ENCODE results near the gene GABARAPL1. TPM values are rescaled to one million over a fixed set of nuclear protein-coding genes. Genes with fewer than 3 reads are reported as not detected.

The GABARAPL1 gene
- total and polyA plus RNA-seq, 8 donors = 28.4 to 133 (median 100) TPM

DNA sequence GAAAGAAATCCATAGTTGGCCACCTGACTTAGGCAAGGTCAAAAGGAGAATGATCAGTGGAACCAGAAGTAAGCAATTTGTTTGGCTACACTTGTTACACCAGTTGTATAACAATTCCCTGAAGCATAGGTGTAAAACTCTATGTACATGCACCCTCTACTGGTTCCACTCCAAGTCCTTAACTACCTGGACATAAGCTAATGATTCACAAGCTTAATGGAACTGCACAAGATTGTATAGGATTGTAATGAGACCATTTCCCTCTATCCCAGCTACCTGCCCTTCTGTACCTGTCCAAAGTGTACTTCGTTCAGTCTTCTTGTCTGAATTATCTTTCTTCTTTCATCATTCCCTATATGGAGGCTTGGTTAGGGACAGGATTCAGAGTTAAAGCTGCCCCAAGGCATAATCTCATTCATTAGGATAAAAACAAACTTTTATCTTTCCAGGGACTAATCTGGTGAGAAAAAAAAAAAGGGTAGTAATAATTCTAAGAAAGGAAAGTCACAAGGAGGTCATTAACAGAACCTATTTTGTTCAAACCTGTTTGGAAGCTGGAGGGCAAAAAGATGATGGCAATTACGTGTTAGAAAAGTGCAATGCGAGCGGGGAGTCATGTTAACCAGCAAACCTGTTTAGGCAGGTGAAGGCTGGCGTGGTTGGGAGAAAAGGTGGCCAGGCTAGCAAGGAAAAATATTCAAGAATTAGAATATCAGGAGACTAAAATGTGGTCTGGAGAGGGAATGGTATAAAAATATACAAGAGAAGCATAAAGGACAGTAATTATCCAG, 36.6 kb upstream of the GABARAPL1 start:
- peak in 1 of 2 donors; percentile 37 for DNase-seq
- no peak overlapping the region for H3K4me3 ChIP-seq
- intact Hi-C loops (cut with DNase I; ENCODE audit: low total_unique reads) = no loop called here
- H3K27me3 ChIP-seq = no peaks in the 10 kb centered on the region
- no peaks in the 10 kb centered on the region for H3K4me1 ChIP-seq
- 66 to 76% (median 74%) methylated on average over 5 of the region's 5 CpGs for WGBS, 5 donors
- no peaks in the 10 kb centered on the region for H3K9me3 ChIP-seq
- H3K36me3 ChIP-seq = no peaks in the 10 kb centered on the region
- no peak for TF ChIP-seq POLR2AphosphoS5 (IDR thresholded peaks at IDR 0.05)
- no peak overlapping the region for H3K27ac ChIP-seq

DNA sequence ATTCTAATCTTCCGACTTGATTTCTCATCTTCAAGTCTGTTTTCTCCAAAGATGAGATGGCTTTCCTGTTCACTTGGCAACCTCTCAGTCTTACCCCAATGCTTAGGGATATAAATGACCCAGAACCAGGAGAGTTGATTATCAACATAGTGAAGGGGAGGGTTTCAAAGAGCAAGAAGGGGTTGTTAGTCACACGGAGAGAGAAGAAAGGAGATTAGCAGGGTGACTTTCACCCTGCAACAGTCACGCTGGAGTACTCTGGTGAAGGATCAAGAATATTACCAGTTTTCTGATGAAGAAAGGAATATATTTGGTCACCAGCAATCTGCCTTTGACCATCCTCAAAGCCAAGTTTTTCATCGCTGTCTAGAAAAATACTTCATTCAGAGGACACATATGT, 33.9 kb upstream of the GABARAPL1 start, which contains the start of gene TMEM52B:
TMEM52B (plus strand) TSS at position 212 of the 400 bp plus-strand sequence. CDS start 543 bp downstream, outside the sequence.
- H3K4me1 ChIP-seq = peaks cover 0 to 3% (median 0%) of the 10 kb centered on the region in 4 donors
- H3K4me3 ChIP-seq = no peak within 1 kb of the TSS
- no peak within 1 kb of the TSS for H3K27ac ChIP-seq
- intact Hi-C loops (cut with DNase I; ENCODE audit: low total_unique reads) = no loop called here
- 60 to 68% (median 63%) methylated on average over 4 of the region's 4 CpGs for WGBS, 5 donors
- no peaks in the 10 kb centered on the region for H3K36me3 ChIP-seq
- H3K9me3 ChIP-seq = no peaks in the 10 kb centered on the region
- TF ChIP-seq EP300 (IDR thresholded peaks at IDR 0.05) = no peak
- DNase-seq = no peak
- H3K27me3 ChIP-seq = no peaks in the 10 kb centered on the region

GRCh38 chr12:10179776-10180181, 32.9 kb upstream of the GABARAPL1 start:
- Histone ChIP-seq H3K27me3 (no peaks in the 10 kb centered on the region), H3K36me3 (no peaks in the 10 kb centered on the region), H3K4me3 (no peak overlapping the region), H3K4me1 (peaks cover 0 to 12% (median 0%) of the 10 kb centered on the region in 4 donors), H3K9me3 (no peaks in the 10 kb centered on the region), H3K27ac (no peak overlapping the region)
- 51 to 78% (median 61%) methylated on average over 5 of the region's 5 CpGs for WGBS, 5 donors
- TF ChIP-seq EP300 (IDR thresholded peaks at IDR 0.05) (no peak), POLR2AphosphoS5 (IDR thresholded peaks at IDR 0.05) (no peak), POLR2A (IDR thresholded peaks at IDR 0.05) (no peak)
- TF ChIP-seq, protein P1, sequence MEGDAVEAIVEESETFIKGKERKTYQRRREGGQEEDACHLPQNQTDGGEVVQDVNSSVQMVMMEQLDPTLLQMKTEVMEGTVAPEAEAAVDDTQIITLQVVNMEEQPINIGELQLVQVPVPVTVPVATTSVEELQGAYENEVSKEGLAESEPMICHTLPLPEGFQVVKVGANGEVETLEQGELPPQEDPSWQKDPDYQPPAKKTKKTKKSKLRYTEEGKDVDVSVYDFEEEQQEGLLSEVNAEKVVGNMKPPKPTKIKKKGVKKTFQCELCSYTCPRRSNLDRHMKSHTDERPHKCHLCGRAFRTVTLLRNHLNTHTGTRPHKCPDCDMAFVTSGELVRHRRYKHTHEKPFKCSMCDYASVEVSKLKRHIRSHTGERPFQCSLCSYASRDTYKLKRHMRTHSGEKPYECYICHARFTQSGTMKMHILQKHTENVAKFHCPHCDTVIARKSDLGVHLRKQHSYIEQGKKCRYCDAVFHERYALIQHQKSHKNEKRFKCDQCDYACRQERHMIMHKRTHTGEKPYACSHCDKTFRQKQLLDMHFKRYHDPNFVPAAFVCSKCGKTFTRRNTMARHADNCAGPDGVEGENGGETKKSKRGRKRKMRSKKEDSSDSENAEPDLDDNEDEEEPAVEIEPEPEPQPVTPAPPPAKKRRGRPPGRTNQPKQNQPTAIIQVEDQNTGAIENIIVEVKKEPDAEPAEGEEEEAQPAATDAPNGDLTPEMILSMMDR (IDR thresholded peaks at IDR 0.05) = no peak
- no peak for DNase-seq
- intact Hi-C loops (cut with DNase I; ENCODE audit: low total_unique reads) = no loop called here

GRCh38 chr12:10182354-10183049, 30.2 kb upstream of the GABARAPL1 start:
- H3K9me3 ChIP-seq = no peaks in the 10 kb centered on the region
- H3K36me3 ChIP-seq = no peaks in the 10 kb centered on the region
- DNase-seq = no peak
- H3K4me3 ChIP-seq = no peak overlapping the region
- H3K27me3 ChIP-seq = peaks cover 0 to 8% (median 0%) of the 10 kb centered on the region in 3 donors
- H3K27ac ChIP-seq = peak overlapping the region in 1 of 5 donors; percentile 22
- intact Hi-C loops (cut with DNase I; ENCODE audit: low total_unique reads) = no loop called here
- no peak for TF ChIP-seq EP300 (IDR thresholded peaks at IDR 0.05)
- WGBS, 5 donors = 41 to 47% (median 44%) methylated on average over 5 of the region's 5 CpGs
- H3K4me1 ChIP-seq = peaks cover 0 to 28% (median 0%) of the 10 kb centered on the region in 4 donors

DNA sequence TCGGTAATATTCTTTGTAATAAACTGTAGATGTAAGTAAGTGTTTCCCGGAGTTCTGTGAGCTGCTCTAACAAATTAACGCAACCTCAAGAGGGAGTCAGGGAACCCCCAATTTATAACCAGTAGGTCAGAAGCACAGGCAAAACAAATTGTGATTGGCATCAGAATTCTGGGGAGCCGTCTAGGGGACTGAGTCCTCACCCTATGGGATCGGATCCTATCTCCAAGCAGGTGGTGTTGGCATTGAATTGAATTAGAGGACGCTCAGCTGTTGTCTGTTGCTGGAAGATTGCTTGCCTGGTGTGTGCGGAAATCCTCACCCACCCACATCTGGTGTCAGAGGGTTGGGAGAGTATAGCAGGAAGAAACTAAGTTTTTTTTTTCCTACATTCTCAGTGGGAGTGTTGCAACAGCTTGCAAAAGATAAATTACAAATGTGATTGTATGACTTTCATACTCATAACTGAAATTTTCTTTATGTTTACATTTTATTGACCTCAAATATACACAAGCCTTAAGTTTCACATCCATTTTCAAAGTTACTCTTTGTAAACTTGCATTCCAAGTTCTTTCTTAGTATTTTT, 28.3 kb upstream of the GABARAPL1 start:
- 53 to 69% (median 62%) methylated on average over 7 of the region's 7 CpGs for WGBS, 5 donors
- Histone ChIP-seq H3K4me3 (no peak overlapping the region), H3K27ac (peak overlapping the region in 2 of 5 donors; percentile 35 to 60), H3K9me3 (no peaks in the 10 kb centered on the region), H3K36me3 (no peaks in the 10 kb centered on the region), H3K4me1 (peaks cover 0 to 28% (median 0%) of the 10 kb centered on the region in 4 donors), H3K27me3 (peaks cover 0 to 8% (median 0%) of the 10 kb centered on the region in 3 donors)
- intact Hi-C loops (cut with DNase I; ENCODE audit: low total_unique reads) = no loop called here
- peak in 1 of 2 donors; percentile 44 for DNase-seq
- TF ChIP-seq POLR2A (IDR thresholded peaks at IDR 0.05) (no peak), POLR2AphosphoS5 (IDR thresholded peaks at IDR 0.05) (no peak), EP300 (IDR thresholded peaks at IDR 0.05) (no peak)
- TF ChIP-seq, protein P1 (IDR thresholded peaks at IDR 0.05) = no peak

Data from stomach (tissue), 9 donors.